ENCODE data around the gene ORAI3. TPM values are rescaled to one million over a fixed set of nuclear protein-coding genes. Genes with fewer than 3 reads are reported as not detected.

ORAI3 gene
- total RNA-seq (10 to 100 TPM; 21.5 to 30.8 (median 24.1) TPM), polyA plus RNA-seq (10 to 100 TPM; 26.0 to 27.5 TPM)
- long read RNA-seq, donor 1, transcript ORAI3-201 (2 exons, 2,206 nt), result major isoform, 35 of 59 reads
- long read RNA-seq, donor 1, partial matches to known transcripts, result 20 of 59 reads
- long read RNA-seq, donor 1, other reads (novel, unspliced or antisense), result 4 of 59 reads
- long read RNA-seq, donor 2, partial matches to known transcripts, result 0 of 6 reads
- long read RNA-seq, donor 2, other reads (novel, unspliced or antisense), result 0 of 6 reads
- long read RNA-seq, donor 3, transcript ORAI3-201 (2 exons, 2,206 nt), result major isoform, 104 of 110 reads
- long read RNA-seq, donor 3, partial matches to known transcripts, result 0 of 110 reads
- long read RNA-seq, donor 3, other reads (novel, unspliced or antisense), result 5 of 110 reads

GRCh38 chr16:30948667-30949649, at the start of gene ORAI3:
TSS of gene ORAI3 (plus strand) at chr16:30949068. CDS start at chr16:30949290, 222 bp downstream.
- no peaks in the 10 kb centered on the region for H3K27me3 ChIP-seq
- intact Hi-C loops (cut with DNase I), result loop anchor here in 1 of 4 donors (2.0 kb wide), 1 partner anchor 26 kb away; the partner anchor contains the start of gene FBXL19
- TF ChIP-seq CTCF (IDR thresholded peaks at IDR 0.05) (no peak), EP300 (IDR thresholded peaks at IDR 0.05) (no peak), POLR2A (IDR thresholded peaks at IDR 0.05) (no peak)
- no peaks in the 10 kb centered on the region for H3K36me3 ChIP-seq
- peaks cover 10% of the 10 kb centered on the region for H3K4me1 ChIP-seq (ENCODE audit: insufficient read depth)
- peak; percentile 78 to 84 (median 80) for DNase-seq
- H3K4me3 ChIP-seq, result peak within 1 kb of the TSS; percentile 88
- H3K27ac ChIP-seq, result peak within 1 kb of the TSS; percentile 69 to 87
- 0 to 1% (median 0%) methylated on average over 48 to 70 of the region's 70 CpGs for WGBS, 3 donors
- H3K9me3 ChIP-seq, result no peaks in the 10 kb centered on the region

GRCh38 chr16:30899794-30900193, 49.1 kb upstream of the ORAI3 start:
- TF ChIP-seq EP300 (IDR thresholded peaks at IDR 0.05) (no peak), POLR2A (IDR thresholded peaks at IDR 0.05) (no peak), CTCF (IDR thresholded peaks at IDR 0.05) (no peak)
- Histone ChIP-seq H3K36me3 (no peaks in the 10 kb centered on the region), H3K27ac (no peak overlapping the region), H3K27me3 (no peaks in the 10 kb centered on the region), H3K9me3 (no peaks in the 10 kb centered on the region), H3K4me1 (ENCODE audit: insufficient read depth) (peaks cover 7% of the 10 kb centered on the region), H3K4me3 (no peak overlapping the region)
- DNase-seq, result no peak
- WGBS, 3 donors, result 55 to 68% (median 57%) methylated on average over 2 of the region's 2 CpGs
- intact Hi-C loops (cut with DNase I), result loop anchor here in 1 of 4 donors (5.0 kb wide), 1 partner anchor 52 kb away; no protein-coding TSS in a partner anchor

GRCh38 chr16:30900588-30900987, 48.3 kb upstream of the ORAI3 start:
- Histone ChIP-seq H3K4me3 (no peak overlapping the region), H3K27me3 (no peaks in the 10 kb centered on the region), H3K27ac (no peak overlapping the region), H3K4me1 (ENCODE audit: insufficient read depth) (peaks cover 6% of the 10 kb centered on the region), H3K36me3 (no peaks in the 10 kb centered on the region), H3K9me3 (no peaks in the 10 kb centered on the region)
- no peak for DNase-seq
- WGBS, 3 donors, result 96 to 97% (median 97%) methylated on average over 5 of the region's 5 CpGs
- intact Hi-C loops (cut with DNase I), result loop anchor here in 1 of 4 donors (5.0 kb wide), 1 partner anchor 53 kb away; no protein-coding TSS in a partner anchor
- TF ChIP-seq CTCF (IDR thresholded peaks at IDR 0.05) (no peak), EP300 (IDR thresholded peaks at IDR 0.05) (no peak)
